Neural crest cell (in vitro differentiated cells): Measurements from ENCODE around the gene HEG1. TPM values are rescaled to one million over a fixed set of nuclear protein-coding genes. Genes with fewer than 3 reads are reported as not detected.

ENCODE experiments used
- DNase-seq: peaks from one replicate; pipeline ENCODE4 v3.0.0; 2021; ENCODE audit warnings: low read depth, mixed read lengths, low spot score
- H3K27ac Mint-ChIP-seq: one replicate; pipeline ENCODE4 v1.8.0; 2021; ENCODE audit warnings: mild to moderate bottlenecking, mixed read lengths; ENCODE audit not compliant: unreplicated experiment
- H3K27me3 Mint-ChIP-seq: 2 replicates; pipeline ENCODE4 v1.8.0; 2021; ENCODE audit warnings: low read depth, mild to moderate bottlenecking, mixed read lengths
- H3K36me3 Mint-ChIP-seq: 2 replicates; pipeline ENCODE4 v1.8.0; 2021; ENCODE audit warnings: low read depth, mild to moderate bottlenecking, mixed read lengths
- H3K4me1 Mint-ChIP-seq: 2 replicates; pipeline ENCODE4 v1.8.0; 2021; ENCODE audit warnings: mixed read lengths
- H3K4me3 Mint-ChIP-seq: one replicate; pipeline ENCODE4 v1.8.0; 2021; ENCODE audit warnings: mild to moderate bottlenecking, mixed read lengths
- H3K9me3 Mint-ChIP-seq: 2 replicates; pipeline ENCODE4 v1.8.0; 2021; ENCODE audit warnings: mixed read lengths
- total RNA-seq: library from RNA; stranded (reverse); gene quantifications from 2 replicates; pipeline ENCODE4 v1.2.1, GENCODE V29; 2021
- TF ChIP-seq, protein P1 (sequence below): fragments of 200-600 bp; sonication (generic); conservative IDR thresholded peaks from 2 replicates; pipeline ENCODE4 v1.5.0; 2021; ENCODE audit warnings: antibody characterized with exemption, mild to moderate bottlenecking

The HEG1 gene
- total RNA-seq, 1 donor from 2014 or later, result 32.0 TPM

DNA sequence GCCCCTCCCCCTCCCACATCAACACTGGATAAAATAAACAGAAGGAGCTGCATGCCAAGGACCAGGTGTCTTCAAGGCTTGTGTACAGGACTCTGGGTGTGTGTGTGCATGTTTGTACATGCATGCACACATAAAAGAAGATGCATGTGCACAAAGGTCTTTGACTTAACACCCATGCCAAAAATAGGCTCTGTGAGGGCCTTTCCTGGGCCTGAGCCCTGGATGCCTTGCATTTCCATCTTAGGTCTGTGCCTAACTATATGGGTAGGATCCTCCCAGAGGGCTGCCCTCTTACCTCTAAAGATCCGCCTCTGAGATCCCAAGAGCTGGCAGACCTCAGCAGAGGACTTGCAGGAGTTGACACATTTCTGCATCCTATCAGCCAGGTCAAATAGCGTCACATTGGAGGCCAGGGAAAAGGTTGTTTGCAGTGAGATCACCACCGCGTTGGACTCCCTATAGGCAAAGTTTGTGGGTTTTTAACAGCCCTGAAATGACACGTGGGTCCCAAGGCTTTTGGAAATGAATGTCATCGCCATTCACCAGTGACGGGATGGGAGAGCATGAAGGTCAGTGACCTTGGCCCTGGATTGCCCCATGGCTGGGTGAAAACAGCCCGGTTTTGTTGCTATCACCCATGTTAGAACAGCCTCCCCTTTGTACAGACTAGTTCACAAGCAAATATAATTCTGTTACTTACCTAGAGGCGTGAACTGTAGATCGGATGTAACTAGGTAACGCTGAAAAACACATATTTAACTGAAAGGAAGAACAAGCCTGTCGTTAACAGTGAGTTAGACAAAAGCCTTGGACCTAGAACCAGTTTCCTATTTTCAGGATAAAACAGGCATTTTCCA, 54.0 kb downstream of the HEG1 start:
- DNase-seq, result peak; percentile 63
- Mint-ChIP-seq H3K9me3 (no peaks in the 10 kb centered on the region), H3K4me3 (peak overlapping the region; percentile 70), H3K27ac (peak overlapping the region; percentile 81), H3K4me1 (peaks cover 93% of the 10 kb centered on the region), H3K36me3 (peaks cover 12% of the 10 kb centered on the region), H3K27me3 (peaks cover 53% of the 10 kb centered on the region)
- TF ChIP-seq, protein P1, sequence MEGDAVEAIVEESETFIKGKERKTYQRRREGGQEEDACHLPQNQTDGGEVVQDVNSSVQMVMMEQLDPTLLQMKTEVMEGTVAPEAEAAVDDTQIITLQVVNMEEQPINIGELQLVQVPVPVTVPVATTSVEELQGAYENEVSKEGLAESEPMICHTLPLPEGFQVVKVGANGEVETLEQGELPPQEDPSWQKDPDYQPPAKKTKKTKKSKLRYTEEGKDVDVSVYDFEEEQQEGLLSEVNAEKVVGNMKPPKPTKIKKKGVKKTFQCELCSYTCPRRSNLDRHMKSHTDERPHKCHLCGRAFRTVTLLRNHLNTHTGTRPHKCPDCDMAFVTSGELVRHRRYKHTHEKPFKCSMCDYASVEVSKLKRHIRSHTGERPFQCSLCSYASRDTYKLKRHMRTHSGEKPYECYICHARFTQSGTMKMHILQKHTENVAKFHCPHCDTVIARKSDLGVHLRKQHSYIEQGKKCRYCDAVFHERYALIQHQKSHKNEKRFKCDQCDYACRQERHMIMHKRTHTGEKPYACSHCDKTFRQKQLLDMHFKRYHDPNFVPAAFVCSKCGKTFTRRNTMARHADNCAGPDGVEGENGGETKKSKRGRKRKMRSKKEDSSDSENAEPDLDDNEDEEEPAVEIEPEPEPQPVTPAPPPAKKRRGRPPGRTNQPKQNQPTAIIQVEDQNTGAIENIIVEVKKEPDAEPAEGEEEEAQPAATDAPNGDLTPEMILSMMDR, result no peak

DNA sequence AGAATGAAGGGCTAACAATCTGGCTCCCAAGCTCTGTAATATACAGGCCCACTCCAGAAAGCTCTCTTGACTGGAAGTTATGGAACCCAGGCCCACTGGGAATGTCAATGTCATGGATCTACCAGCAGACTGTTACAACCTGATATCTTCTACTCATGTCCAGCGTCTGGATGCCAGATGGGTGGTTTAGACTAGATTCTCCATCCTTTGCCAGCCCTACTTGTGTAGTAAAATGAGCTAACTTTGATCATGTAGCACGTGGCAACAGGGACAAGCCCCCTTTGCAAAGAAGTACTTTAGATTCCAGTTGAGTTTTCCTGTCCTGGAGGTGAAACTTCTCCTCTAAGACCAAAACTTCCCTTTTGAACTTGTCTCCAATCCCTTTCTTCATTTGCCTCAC, 55.1 kb downstream of the HEG1 start:
- Mint-ChIP-seq H3K27ac (no peak overlapping the region), H3K36me3 (peaks cover 7% of the 10 kb centered on the region), H3K4me3 (no peak overlapping the region), H3K4me1 (peaks cover 90% of the 10 kb centered on the region), H3K27me3 (peaks cover 46% of the 10 kb centered on the region), H3K9me3 (no peaks in the 10 kb centered on the region)
- TF ChIP-seq, protein P1, result no peak
- no peak for DNase-seq

DNA sequence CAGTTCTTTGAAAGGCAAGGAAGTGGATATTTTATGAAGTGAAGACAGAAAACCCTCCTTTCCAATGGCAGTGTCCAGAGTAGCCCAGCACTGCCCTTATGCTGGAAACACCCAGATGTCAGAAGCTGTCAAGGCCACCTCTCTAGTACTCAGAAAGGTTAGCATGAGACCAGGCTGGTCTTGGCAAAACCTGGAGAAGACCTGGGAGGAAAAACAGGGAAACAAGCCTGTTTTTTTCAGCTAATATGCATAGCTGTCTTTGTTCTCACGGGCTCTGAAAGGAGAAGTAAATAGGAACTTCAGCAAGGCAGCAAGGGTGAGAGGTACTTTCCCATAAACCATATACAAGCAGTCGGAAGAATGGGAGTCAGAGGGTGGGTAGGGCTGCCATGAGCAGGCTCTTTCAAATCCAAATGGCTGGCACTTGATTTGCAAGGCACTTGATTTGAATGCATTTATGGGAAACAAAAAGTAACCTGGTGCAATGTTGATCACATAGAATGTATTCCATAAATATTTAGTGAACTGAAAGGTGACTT, 55.8 kb downstream of the HEG1 start:
- DNase-seq, result no peak
- H3K27ac Mint-ChIP-seq, result no peak overlapping the region
- no peak overlapping the region for H3K4me3 Mint-ChIP-seq
- peaks cover 45% of the 10 kb centered on the region for H3K27me3 Mint-ChIP-seq
- no peaks in the 10 kb centered on the region for H3K9me3 Mint-ChIP-seq
- TF ChIP-seq, protein P1, result no peak
- peaks cover 89% of the 10 kb centered on the region for H3K4me1 Mint-ChIP-seq
- peaks cover 7% of the 10 kb centered on the region for H3K36me3 Mint-ChIP-seq

DNA sequence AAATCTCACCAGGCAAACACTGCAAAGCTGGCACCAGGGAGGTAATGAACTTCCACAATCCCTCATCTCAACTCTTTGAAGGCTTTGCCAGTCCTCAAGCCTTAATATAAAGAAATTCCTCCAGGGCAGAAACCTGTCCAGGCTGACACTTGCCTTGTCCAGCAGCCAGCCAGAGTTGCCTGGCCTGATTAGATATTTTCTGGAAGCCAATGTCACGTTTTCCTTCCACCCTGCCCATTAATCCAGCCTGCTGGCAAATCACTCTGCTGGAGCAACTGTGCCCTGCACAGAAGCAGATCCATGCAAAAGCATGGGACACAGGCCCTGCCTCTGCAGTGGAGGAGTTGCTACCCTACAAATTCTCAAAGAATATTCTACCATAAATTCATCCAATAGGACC, 56.5 kb downstream of the HEG1 start:
- TF ChIP-seq, protein P1, result no peak
- H3K36me3 Mint-ChIP-seq, result peaks cover 7% of the 10 kb centered on the region
- H3K27me3 Mint-ChIP-seq, result peaks cover 40% of the 10 kb centered on the region
- no peaks in the 10 kb centered on the region for H3K9me3 Mint-ChIP-seq
- peak overlapping the region; percentile 14 for H3K4me3 Mint-ChIP-seq
- H3K4me1 Mint-ChIP-seq, result peaks cover 83% of the 10 kb centered on the region
- peak overlapping the region; percentile 45 for H3K27ac Mint-ChIP-seq
- DNase-seq, result no peak

DNA sequence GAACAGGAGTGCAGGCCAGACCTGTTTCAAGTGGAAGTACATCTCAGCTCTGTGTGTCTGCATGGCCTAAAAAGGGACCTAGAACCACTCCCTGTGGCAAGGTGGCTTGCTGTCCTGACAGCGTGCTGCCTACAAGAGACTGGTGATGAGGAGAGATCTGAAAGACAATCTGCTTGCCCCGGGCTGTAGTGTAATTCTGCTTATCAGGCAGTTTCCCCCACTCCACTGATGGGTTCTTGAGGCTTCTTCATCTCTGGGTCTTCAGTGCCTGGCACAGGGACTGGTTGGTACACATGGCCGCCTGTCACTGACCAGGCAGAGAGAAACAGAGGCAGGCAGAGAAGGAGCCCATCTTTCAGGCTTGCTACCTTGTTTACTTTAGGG, 57.6 kb downstream of the HEG1 start:
- peaks cover 11% of the 10 kb centered on the region for H3K36me3 Mint-ChIP-seq
- H3K27ac Mint-ChIP-seq, result peak overlapping the region; percentile 37
- peaks cover 72% of the 10 kb centered on the region for H3K4me1 Mint-ChIP-seq
- DNase-seq, result no peak
- H3K9me3 Mint-ChIP-seq, result no peaks in the 10 kb centered on the region
- peaks cover 36% of the 10 kb centered on the region for H3K27me3 Mint-ChIP-seq
- H3K4me3 Mint-ChIP-seq, result no peak overlapping the region
- TF ChIP-seq, protein P1, result no peak
